CD4-positive, alpha-beta T cell treated with Interleukin-17A for 1 hour (primary cell): ENCODE measurements around the gene SEZ6L.
A peak's percentile ranks its signal among the peaks of the same experiment; 100 is the strongest.

ENCODE experiments used
- DNase-seq: peaks from one replicate; pipeline ENCODE4 v3.0.0-alpha.2; 2020

The SEZ6L gene

GRCh38 chr22:26169315-26170111, at the start of gene SEZ6L:
SEZ6L (plus strand) TSS chr22:26169462; CDS start chr22:26169670, 208 bp downstream.
- no peak for DNase-seq

GRCh38 chr22:26122920-26123468, 46.3 kb upstream of the SEZ6L start:
- peak; percentile 5 for DNase-seq

- no peak for DNase-seq
These were observed 44.1 kb upstream of the SEZ6L start for GRCh38 chr22:26124991-26125725.

GRCh38 chr22:26127126-26127525, 42.1 kb upstream of the SEZ6L start:
- no peak for DNase-seq

- no peak for DNase-seq
These were observed 41.7 kb upstream of the SEZ6L start for GRCh38 chr22:26127556-26127955.

GRCh38 chr22:26131589-26132154, 37.6 kb upstream of the SEZ6L start:
- DNase-seq, result no peak

- no peak for DNase-seq
These were observed 34.5 kb upstream of the SEZ6L start for GRCh38 chr22:26134654-26135330.

- DNase-seq, result no peak
These were observed 33.5 kb upstream of the SEZ6L start for GRCh38 chr22:26135806-26136205.

- DNase-seq, result no peak
These were observed 30.0 kb upstream of the SEZ6L start for GRCh38 chr22:26139310-26139709.

GRCh38 chr22:26141831-26142230, 27.4 kb upstream of the SEZ6L start:
- DNase-seq, result no peak

- DNase-seq, result no peak
These were observed 25.4 kb upstream of the SEZ6L start for GRCh38 chr22:26143806-26144325.

- no peak for DNase-seq
These were observed 9.4 kb upstream of the SEZ6L start for GRCh38 chr22:26159886-26160285.

GRCh38 chr22:26161746-26162145, 7.5 kb upstream of the SEZ6L start:
- DNase-seq, result no peak

GRCh38 chr22:26162926-26163325, 6.3 kb upstream of the SEZ6L start:
- no peak for DNase-seq

- no peak for DNase-seq
These were observed 5.1 kb upstream of the SEZ6L start for GRCh38 chr22:26164174-26164573.

- DNase-seq, result no peak
These were observed 871 bp upstream of the SEZ6L start for GRCh38 chr22:26168330-26168851.

- DNase-seq, result no peak
These were observed 335 bp upstream of the SEZ6L start for GRCh38 chr22:26168939-26169314.

GRCh38 chr22:26170112-26170492, 840 bp downstream of the SEZ6L start:
- DNase-seq, result no peak

- no peak for DNase-seq
These were observed 1.7 kb downstream of the SEZ6L start for GRCh38 chr22:26170795-26171580.

GRCh38 chr22:26172389-26172990, 3.2 kb downstream of the SEZ6L start:
- DNase-seq, result peak; percentile 4

GRCh38 chr22:26174280-26174679, 5.0 kb downstream of the SEZ6L start:
- no peak for DNase-seq
